ENCODE data around the gene WWP2.

GRCh38 chr16:69745959-69746358 lies 16.2 kb upstream of the WWP2 start:
- TF ChIP-seq POLR2AphosphoS5 (IDR thresholded peaks at IDR 0.05; ENCODE audit: borderline replicate concordance, low read depth, low read length) (no peak), EZH2 (IDR thresholded peaks at IDR 0.05) (no peak), FOXP2 (optimal IDR thresholded peaks at IDR 0.05; ENCODE audit: control extremely low read depth, extremely low read length, insufficient read depth) (no peak)

All from SK-N-MC (cell line).